Neutrophil (primary cell): ENCODE measurements around the gene ADCK2.

Experiments used
- H3K27ac ChIP-seq: fragments of 200-600 bp; sonication (generic); 2 replicates; pipeline ENCODE4 v1.5.1; 2016; ENCODE audit warnings: mild to moderate bottlenecking, moderate library complexity
- H3K27me3 ChIP-seq: fragments of 200-600 bp; sonication (generic); 2 replicates; pipeline ENCODE4 v1.6.0; 2016; ENCODE audit warnings: mild to moderate bottlenecking
- H3K36me3 ChIP-seq: fragments of 200-600 bp; sonication (generic); 2 replicates; pipeline ENCODE4 v1.5.1; 2017
- H3K4me1 ChIP-seq, 2 experiments: fragments of 200-600 bp in 1 of 2; sonication (generic) in 1 of 2; 1 replicate in 1 of 2; 2 replicates in 1 of 2; pipeline versions ENCODE4 v1.5.1 to v1.6.1; 2013 to 2016; ENCODE audit warnings: low read depth in 1 of 2, low read length in 1 of 2, mild to moderate bottlenecking in 1 of 2, moderate library complexity in 1 of 2; ENCODE audit not compliant: control insufficient read depth in 1 of 2, insufficient read depth in 1 of 2
- H3K4me3 ChIP-seq, 2 experiments: fragments of 200-600 bp in 1 of 2; sonication (generic) in 1 of 2; 1 replicate in 1 of 2; 2 replicates in 1 of 2; pipeline ENCODE4 v1.5.1; 2013 to 2016; ENCODE audit warnings: low read depth in 1 of 2, low read length in 1 of 2, mild to moderate bottlenecking in 1 of 2, moderate library complexity in 1 of 2
- H3K9me3 ChIP-seq: fragments of 200-600 bp; sonication (generic); 2 replicates; pipeline ENCODE4 v1.5.1; 2016
- CTCF ChIP-seq: fragments of 200-600 bp; sonication (generic); IDR thresholded peaks from 2 replicates; pipeline ENCODE4 v1.5.1; 2016; ENCODE audit warnings: antibody characterized with exemption

The ADCK2 gene

GRCh38 chr7:140631021-140631420 is 41.7 kb upstream of the ADCK2 start:
- Histone ChIP-seq H3K9me3 (no peaks in the 10 kb centered on the region), H3K4me1 (no peaks in the 10 kb centered on the region), H3K4me3 (no peak overlapping the region), H3K27me3 (peaks cover 53% of the 10 kb centered on the region), H3K36me3 (no peaks in the 10 kb centered on the region), H3K27ac (no peak overlapping the region)
- no peak for TF ChIP-seq CTCF

- Histone ChIP-seq H3K4me3 (no peak overlapping the region), H3K36me3 (no peaks in the 10 kb centered on the region), H3K4me1 (no peaks in the 10 kb centered on the region), H3K9me3 (no peaks in the 10 kb centered on the region), H3K27me3 (peaks cover 53% of the 10 kb centered on the region), H3K27ac (no peak overlapping the region)
- no peak for TF ChIP-seq CTCF
Measured at GRCh38 chr7:140631602-140632001, 41.1 kb upstream of the ADCK2 start.

GRCh38 chr7:140635345-140635744 is 37.4 kb upstream of the ADCK2 start:
- Histone ChIP-seq H3K9me3 (no peaks in the 10 kb centered on the region), H3K36me3 (no peaks in the 10 kb centered on the region), H3K4me1 (peaks cover 7 to 9% of the 10 kb centered on the region in 2 experiments), H3K27me3 (peaks cover 81% of the 10 kb centered on the region), H3K4me3 (no peak overlapping the region), H3K27ac (no peak overlapping the region)
- TF ChIP-seq CTCF: no peak

- H3K27me3 ChIP-seq: peaks cover 82% of the 10 kb centered on the region
- no peak overlapping the region for H3K4me3 ChIP-seq
- no peak overlapping the region for H3K27ac ChIP-seq
Measured at GRCh38 chr7:140635816-140636215, 36.9 kb upstream of the ADCK2 start.

GRCh38 chr7:140637400-140637799 is 35.3 kb upstream of the ADCK2 start:
- Histone ChIP-seq H3K9me3 (no peaks in the 10 kb centered on the region), H3K36me3 (no peaks in the 10 kb centered on the region), H3K4me1 (peaks cover 7 to 17% of the 10 kb centered on the region in 2 experiments), H3K27me3 (peaks cover 82% of the 10 kb centered on the region), H3K4me3 (no peak overlapping the region), H3K27ac (no peak overlapping the region)
- TF ChIP-seq CTCF: no peak

More at GRCh38 chr7:140635816-140636215, 36.9 kb upstream of the ADCK2 start:
- Histone ChIP-seq H3K36me3 (no peaks in the 10 kb centered on the region), H3K9me3 (no peaks in the 10 kb centered on the region), H3K4me1 (peaks cover 7 to 12% of the 10 kb centered on the region in 2 experiments)
- no peak for TF ChIP-seq CTCF
